ENCODE results near the gene PRKCA.

DNA sequence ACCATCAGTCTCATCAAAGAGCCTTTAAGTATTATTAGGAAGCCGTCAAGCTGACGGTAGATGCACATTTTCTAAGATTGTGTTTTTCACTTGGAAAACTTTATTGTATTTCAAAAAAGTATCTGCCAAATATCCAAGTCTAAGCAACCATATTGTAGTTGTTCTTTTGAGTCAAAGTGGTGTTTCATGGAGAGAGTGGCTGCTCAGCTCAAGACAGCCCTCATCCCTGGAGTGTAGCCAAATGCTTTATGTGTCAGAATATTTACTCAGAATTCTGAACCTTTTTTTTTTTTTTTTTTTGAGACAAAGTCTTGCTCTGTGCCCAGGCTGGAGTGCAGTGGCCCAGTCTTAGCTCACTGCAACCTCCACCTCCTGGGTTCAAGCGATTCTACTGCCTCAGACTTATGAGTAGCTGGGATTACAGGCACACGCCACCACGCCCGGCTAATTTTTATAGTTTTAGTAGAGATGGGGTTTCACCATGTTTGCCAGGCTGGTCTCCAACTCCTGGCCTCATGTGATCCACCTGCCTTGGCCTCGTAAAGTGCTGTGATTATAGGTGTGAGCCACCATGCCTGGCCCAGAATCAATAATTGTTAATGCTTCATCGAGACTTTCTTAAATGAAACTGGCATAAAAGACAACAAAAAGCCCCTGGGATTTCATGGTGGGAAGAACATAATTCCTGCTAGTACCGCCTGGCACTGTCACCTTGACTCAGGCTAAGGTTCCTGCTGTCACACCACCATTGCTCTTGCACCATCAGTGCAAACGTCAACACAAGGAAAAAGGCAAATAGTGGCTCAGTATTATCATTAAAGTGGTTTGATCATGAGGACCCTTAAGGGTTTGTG is 45.5 kb downstream of the PRKCA start:
- TF ChIP-seq, protein P1, sequence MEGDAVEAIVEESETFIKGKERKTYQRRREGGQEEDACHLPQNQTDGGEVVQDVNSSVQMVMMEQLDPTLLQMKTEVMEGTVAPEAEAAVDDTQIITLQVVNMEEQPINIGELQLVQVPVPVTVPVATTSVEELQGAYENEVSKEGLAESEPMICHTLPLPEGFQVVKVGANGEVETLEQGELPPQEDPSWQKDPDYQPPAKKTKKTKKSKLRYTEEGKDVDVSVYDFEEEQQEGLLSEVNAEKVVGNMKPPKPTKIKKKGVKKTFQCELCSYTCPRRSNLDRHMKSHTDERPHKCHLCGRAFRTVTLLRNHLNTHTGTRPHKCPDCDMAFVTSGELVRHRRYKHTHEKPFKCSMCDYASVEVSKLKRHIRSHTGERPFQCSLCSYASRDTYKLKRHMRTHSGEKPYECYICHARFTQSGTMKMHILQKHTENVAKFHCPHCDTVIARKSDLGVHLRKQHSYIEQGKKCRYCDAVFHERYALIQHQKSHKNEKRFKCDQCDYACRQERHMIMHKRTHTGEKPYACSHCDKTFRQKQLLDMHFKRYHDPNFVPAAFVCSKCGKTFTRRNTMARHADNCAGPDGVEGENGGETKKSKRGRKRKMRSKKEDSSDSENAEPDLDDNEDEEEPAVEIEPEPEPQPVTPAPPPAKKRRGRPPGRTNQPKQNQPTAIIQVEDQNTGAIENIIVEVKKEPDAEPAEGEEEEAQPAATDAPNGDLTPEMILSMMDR (conservative IDR thresholded peaks at IDR 0.05; ENCODE audit: low read depth in 2 of 2), result no peak
- no peak for TF ChIP-seq POLR2AphosphoS5 (IDR thresholded peaks at IDR 0.05; ENCODE audit: low read depth)
- no peak for TF ChIP-seq EZH2phosphoT487 (IDR thresholded peaks at IDR 0.05; ENCODE audit: unreplicated experiment)
- no peak for TF ChIP-seq NANOG (IDR thresholded peaks at IDR 0.05; ENCODE audit: borderline replicate concordance)
- no peak for TF ChIP-seq ZNF331 (CRISPR knock-in tag; IDR thresholded peaks at IDR 0.05; ENCODE audit: low read depth)
- TF ChIP-seq REST (IDR thresholded peaks at IDR 0.05; ENCODE audit: unreplicated experiment), result no peak
- no peak for TF ChIP-seq CREB1 (CRISPR knock-in tag; IDR thresholded peaks at IDR 0.05; ENCODE audit: low read depth)
- no peak for TF ChIP-seq JUNB (IDR thresholded peaks at IDR 0.05; ENCODE audit: unreplicated experiment)
- TF ChIP-seq EZH2 (IDR thresholded peaks at IDR 0.05; ENCODE audit: low read depth, unreplicated experiment), result no peak
- TF ChIP-seq ZNF114 (CRISPR knock-in tag; IDR thresholded peaks at IDR 0.05), result no peak
- TF ChIP-seq STAT1 (IDR thresholded peaks at IDR 0.05; ENCODE audit: unreplicated experiment), result no peak
- TF ChIP-seq, protein P2, sequence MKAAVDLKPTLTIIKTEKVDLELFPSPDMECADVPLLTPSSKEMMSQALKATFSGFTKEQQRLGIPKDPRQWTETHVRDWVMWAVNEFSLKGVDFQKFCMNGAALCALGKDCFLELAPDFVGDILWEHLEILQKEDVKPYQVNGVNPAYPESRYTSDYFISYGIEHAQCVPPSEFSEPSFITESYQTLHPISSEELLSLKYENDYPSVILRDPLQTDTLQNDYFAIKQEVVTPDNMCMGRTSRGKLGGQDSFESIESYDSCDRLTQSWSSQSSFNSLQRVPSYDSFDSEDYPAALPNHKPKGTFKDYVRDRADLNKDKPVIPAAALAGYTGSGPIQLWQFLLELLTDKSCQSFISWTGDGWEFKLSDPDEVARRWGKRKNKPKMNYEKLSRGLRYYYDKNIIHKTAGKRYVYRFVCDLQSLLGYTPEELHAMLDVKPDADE (IDR thresholded peaks at IDR 0.05), result no peak
- TF ChIP-seq ZNF462 (CRISPR knock-in tag; IDR thresholded peaks at IDR 0.05), result no peak
